Osteocyte (in vitro differentiated cells): ENCODE data around the gene NRXN3. TPM values are rescaled to one million over a fixed set of nuclear protein-coding genes. Genes with fewer than 3 reads are reported as not detected.

Experiments
- DNase-seq: peaks from one replicate; pipeline ENCODE4 v3.0.0; 2021; ENCODE audit warnings: mixed read lengths; ENCODE audit not compliant: unreplicated experiment; ENCODE audit errors: extremely low spot score
- H3K27ac Mint-ChIP-seq: one replicate; pipeline ENCODE4 v1.8.0; 2021; ENCODE audit warnings: mild to moderate bottlenecking, mixed read lengths; ENCODE audit not compliant: unreplicated experiment
- H3K27me3 Mint-ChIP-seq: one replicate; pipeline ENCODE4 v1.8.0; 2021; ENCODE audit warnings: mixed read lengths; ENCODE audit not compliant: unreplicated experiment
- H3K36me3 Mint-ChIP-seq: one replicate; pipeline ENCODE4 v1.8.0; 2021; ENCODE audit warnings: mixed read lengths; ENCODE audit not compliant: unreplicated experiment
- H3K4me1 Mint-ChIP-seq: one replicate; pipeline ENCODE4 v1.8.0; 2021; ENCODE audit warnings: mixed read lengths; ENCODE audit not compliant: unreplicated experiment
- H3K4me3 Mint-ChIP-seq: one replicate; pipeline ENCODE4 v1.8.0; 2021; ENCODE audit warnings: mild to moderate bottlenecking, moderate library complexity, mixed read lengths; ENCODE audit not compliant: unreplicated experiment
- H3K9me3 Mint-ChIP-seq: one replicate; pipeline ENCODE4 v1.8.0; 2021; ENCODE audit warnings: mixed read lengths; ENCODE audit not compliant: unreplicated experiment
- CTCF ChIP-seq: fragments of 200-600 bp; sonication (generic); IDR thresholded peaks from 2 replicates; pipeline ENCODE4 v1.5.0; 2021; ENCODE audit warnings: antibody characterized with exemption, mild to moderate bottlenecking, moderate library complexity
- total RNA-seq: library from RNA; stranded (reverse); gene quantifications from 2 replicates; pipeline ENCODE4 v1.2.1, GENCODE V29; 2021

NRXN3 gene
- total RNA-seq, 1 donor from 2014 or later: 26.5 TPM

- Mint-ChIP-seq H3K27ac (no peak overlapping the region), H3K4me3 (no peak overlapping the region), H3K36me3 (no peaks in the 10 kb centered on the region), H3K27me3 (peaks cover 18% of the 10 kb centered on the region), H3K4me1 (peaks cover 5% of the 10 kb centered on the region), H3K9me3 (peaks cover 11% of the 10 kb centered on the region)
- no peak for DNase-seq
- no peak for TF ChIP-seq CTCF
Observed at GRCh38 chr14:79040790-79041189, 870.6 kb downstream of the NRXN3 start.

DNA sequence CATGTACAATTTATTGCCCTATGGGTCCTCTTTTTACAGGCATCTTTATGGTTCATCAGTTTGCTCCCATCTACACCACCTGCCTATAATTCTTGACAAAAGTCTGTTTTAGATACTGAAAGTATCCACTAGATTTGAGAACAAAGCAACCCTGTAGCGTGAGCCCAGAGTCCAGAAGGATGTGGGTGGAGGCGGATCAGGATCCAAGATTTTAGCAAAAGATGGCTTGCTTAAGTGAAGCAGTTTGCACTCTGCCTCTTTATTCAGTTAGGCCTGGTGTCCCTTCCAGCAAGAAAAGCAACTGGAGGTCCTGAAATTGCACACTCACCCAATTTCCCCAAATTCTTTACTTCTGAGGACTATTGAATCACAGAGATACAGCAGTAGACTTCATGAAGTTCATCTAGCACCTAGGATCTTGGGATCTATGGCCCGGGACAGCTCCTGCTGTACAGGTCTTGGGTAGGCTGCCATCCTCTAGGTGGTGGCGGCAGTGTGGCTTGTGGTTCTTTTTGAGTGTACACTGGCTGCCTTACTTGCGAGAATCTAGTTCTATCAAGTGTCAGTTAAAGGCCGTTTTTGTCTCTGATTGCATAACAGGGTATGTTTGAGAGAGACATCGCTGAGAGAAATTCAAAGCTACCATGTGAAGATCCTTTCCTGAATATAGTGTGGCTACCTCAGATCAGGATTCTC lies 873.2 kb downstream of the NRXN3 start:
- no peak for DNase-seq
- TF ChIP-seq CTCF: no peak
- H3K4me3 Mint-ChIP-seq: no peak overlapping the region
- no peak overlapping the region for H3K27ac Mint-ChIP-seq
- no peaks in the 10 kb centered on the region for H3K36me3 Mint-ChIP-seq
- peaks cover 5% of the 10 kb centered on the region for H3K27me3 Mint-ChIP-seq
- H3K9me3 Mint-ChIP-seq: peaks cover 11% of the 10 kb centered on the region
- peaks cover 5% of the 10 kb centered on the region for H3K4me1 Mint-ChIP-seq

- no peak for DNase-seq
- TF ChIP-seq CTCF: no peak
- H3K36me3 Mint-ChIP-seq: no peaks in the 10 kb centered on the region
- peaks cover 5% of the 10 kb centered on the region for H3K4me1 Mint-ChIP-seq
- peaks cover 10% of the 10 kb centered on the region for H3K9me3 Mint-ChIP-seq
- H3K4me3 Mint-ChIP-seq: no peak overlapping the region
- peaks cover 13% of the 10 kb centered on the region for H3K27me3 Mint-ChIP-seq
- no peak overlapping the region for H3K27ac Mint-ChIP-seq
Observed at GRCh38 chr14:79044894-79045624, 874.9 kb downstream of the NRXN3 start.

- H3K27me3 Mint-ChIP-seq: peaks cover 46% of the 10 kb centered on the region
- no peaks in the 10 kb centered on the region for H3K36me3 Mint-ChIP-seq
- no peak overlapping the region for H3K27ac Mint-ChIP-seq
- H3K4me3 Mint-ChIP-seq: no peak overlapping the region
- no peaks in the 10 kb centered on the region for H3K9me3 Mint-ChIP-seq
- no peak for DNase-seq
- no peaks in the 10 kb centered on the region for H3K4me1 Mint-ChIP-seq
- TF ChIP-seq CTCF: no peak
Observed at GRCh38 chr14:79050787-79051727, 880.9 kb downstream of the NRXN3 start.
